ENCODE results near the gene FRMD1.

Gene FRMD1

DNA sequence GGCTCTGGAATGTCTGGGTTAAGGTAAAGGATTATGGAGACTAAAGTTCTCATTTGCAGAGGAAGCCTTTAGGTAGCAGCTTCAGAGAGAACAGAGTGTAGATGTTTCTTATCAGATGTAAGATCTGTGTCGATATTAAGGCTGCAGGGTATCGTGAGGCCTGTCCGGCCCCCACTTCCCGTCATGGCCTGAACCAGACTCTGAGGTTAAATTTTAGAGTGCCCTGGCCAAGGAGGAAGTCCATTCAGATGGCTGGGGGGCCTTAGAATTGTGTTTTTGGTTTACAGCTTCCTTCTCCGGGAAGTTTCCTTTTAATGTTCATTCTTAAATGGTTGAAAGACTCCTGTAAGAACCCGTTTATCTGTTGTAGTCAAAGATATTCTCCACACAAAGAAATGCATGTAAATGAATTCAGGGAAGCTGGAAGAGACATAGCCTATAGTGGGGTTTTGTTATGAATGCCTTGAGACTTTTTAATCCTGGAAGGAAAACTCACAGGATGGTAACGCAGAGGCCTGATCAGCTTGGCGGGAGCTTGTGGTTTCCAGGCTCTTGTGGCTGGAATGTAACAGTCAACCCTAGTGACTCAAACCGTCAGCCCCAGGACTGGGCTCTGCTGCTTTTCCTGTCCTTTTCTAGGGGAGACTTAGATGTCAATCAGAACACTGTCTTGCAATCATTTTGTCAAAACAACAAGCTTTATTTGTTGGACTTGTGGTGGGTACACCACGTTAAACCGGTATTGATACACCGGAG is 46.8 kb downstream of the FRMD1 start:
- no peak for TF ChIP-seq CTCF (IDR thresholded peaks at IDR 0.05; ENCODE audit: low read depth, low read length, poor library complexity, severe bottlenecking)
- no peak for TF ChIP-seq EZH2phosphoT487 (IDR thresholded peaks at IDR 0.05; ENCODE audit: borderline replicate concordance, low read length)
- H3K4me1 ChIP-seq (ENCODE audit: control insufficient read depth, low read length): no peaks in the 10 kb centered on the region
- H3K27me3 ChIP-seq (ENCODE audit: control insufficient read depth, low read length): no peaks in the 10 kb centered on the region
- H3K9me2 ChIP-seq (replicated peaks; ENCODE audit: control insufficient read depth, low read length): no peaks in the 10 kb centered on the region
- no peak overlapping the region for H3K27ac ChIP-seq (ENCODE audit: low read depth, low read length)
- no peaks in the 10 kb centered on the region for H3F3A ChIP-seq (ENCODE audit: control insufficient read depth, insufficient read depth)
- H3K9me3 ChIP-seq (ENCODE audit: control insufficient read depth, insufficient read depth, low read length): no peaks in the 10 kb centered on the region; the same call in 1 of the 2 replicates
- H3K79me2 ChIP-seq (ENCODE audit: control insufficient read depth, low read length): no peaks in the 10 kb centered on the region
- no peaks in the 10 kb centered on the region for H4K20me1 ChIP-seq (ENCODE audit: control insufficient read depth, insufficient read depth, low read depth, low read length)
- no peak overlapping the region for H3K4me3 ChIP-seq (ENCODE audit: low read length)
- no peak overlapping the region for H3K4me2 ChIP-seq (ENCODE audit: low read length)
- no peaks in the 10 kb centered on the region for H3K36me3 ChIP-seq (ENCODE audit: control insufficient read depth, low read length)

- no peak overlapping the region for H3K4me3 ChIP-seq (ENCODE audit: low read length)
- H3K9me3 ChIP-seq (ENCODE audit: control insufficient read depth, insufficient read depth, low read length): no peaks in the 10 kb centered on the region; the same call in 1 of the 2 replicates
- TF ChIP-seq CTCF (IDR thresholded peaks at IDR 0.05; ENCODE audit: low read depth, low read length, poor library complexity, severe bottlenecking) (no peak), EZH2phosphoT487 (IDR thresholded peaks at IDR 0.05; ENCODE audit: borderline replicate concordance, low read length) (no peak)
- no peaks in the 10 kb centered on the region for H3K79me2 ChIP-seq (ENCODE audit: control insufficient read depth, low read length)
- H3F3A ChIP-seq (ENCODE audit: control insufficient read depth, insufficient read depth): no peaks in the 10 kb centered on the region
- H3K4me2 ChIP-seq (ENCODE audit: low read length): no peak overlapping the region
- H3K4me1 ChIP-seq (ENCODE audit: control insufficient read depth, low read length): no peaks in the 10 kb centered on the region
- no peaks in the 10 kb centered on the region for H3K27me3 ChIP-seq (ENCODE audit: control insufficient read depth, low read length)
- no peaks in the 10 kb centered on the region for H3K36me3 ChIP-seq (ENCODE audit: control insufficient read depth, low read length)
- no peaks in the 10 kb centered on the region for H3K9me2 ChIP-seq (replicated peaks; ENCODE audit: control insufficient read depth, low read length)
- no peak overlapping the region for H3K27ac ChIP-seq (ENCODE audit: low read depth, low read length)
- no peaks in the 10 kb centered on the region for H4K20me1 ChIP-seq (ENCODE audit: control insufficient read depth, insufficient read depth, low read depth, low read length)
These were observed 47.5 kb downstream of the FRMD1 start for GRCh38 chr6:168031411-168031971.

GRCh38 chr6:168030908-168031307 is 48.1 kb downstream of the FRMD1 start:
- Histone ChIP-seq H3K4me1 (ENCODE audit: control insufficient read depth, low read length) (no peaks in the 10 kb centered on the region), H3K9me2 (replicated peaks; ENCODE audit: control insufficient read depth, low read length) (no peaks in the 10 kb centered on the region), H3F3A (ENCODE audit: control insufficient read depth, insufficient read depth) (no peaks in the 10 kb centered on the region), H3K27me3 (ENCODE audit: control insufficient read depth, low read length) (no peaks in the 10 kb centered on the region), H3K4me3 (ENCODE audit: low read length) (no peak overlapping the region), H3K36me3 (ENCODE audit: control insufficient read depth, low read length) (no peaks in the 10 kb centered on the region), H4K20me1 (ENCODE audit: control insufficient read depth, insufficient read depth, low read depth, low read length) (no peaks in the 10 kb centered on the region), H3K27ac (ENCODE audit: low read depth, low read length) (no peak overlapping the region), H3K9me3 (ENCODE audit: control insufficient read depth, insufficient read depth, low read length) (no peaks in the 10 kb centered on the region; the same call in 1 of the 2 replicates), H3K79me2 (ENCODE audit: control insufficient read depth, low read length) (no peaks in the 10 kb centered on the region), H3K4me2 (ENCODE audit: low read length) (no peak overlapping the region)
- no peak for TF ChIP-seq EZH2phosphoT487 (IDR thresholded peaks at IDR 0.05; ENCODE audit: borderline replicate concordance, low read length)
- TF ChIP-seq CTCF (IDR thresholded peaks at IDR 0.05; ENCODE audit: low read depth, low read length, poor library complexity, severe bottlenecking): no peak

All from DOHH2 (cell line).